Stimulated activated CD8-positive, alpha-beta memory T cell treated with anti-CD3 and anti-CD28 coated beads, Interleukin-15, amount 100 ng/mL, for 24 hours (primary cell): Measurements from ENCODE around the gene CAAP1.
"Not testable (repeated sequence)": the region's sequence is repeated elsewhere in the genome, so short reads cannot be mapped to it uniquely, and the experiment has no call there.

ENCODE experiments used
- DNase-seq: peaks from one replicate; pipeline ENCODE4 v3.0.0-alpha.2; 2020; ENCODE audit warnings: low read depth

CAAP1 gene

GRCh38 chr9:26833792-26834191 is 58.8 kb downstream of the CAAP1 start:
- no peak for DNase-seq

- not testable (repeated sequence) for DNase-seq
Observed at GRCh38 chr9:26828391-26828955, 64.1 kb downstream of the CAAP1 start.

- no peak for DNase-seq
Observed at GRCh38 chr9:26814799-26815198, 77.8 kb downstream of the CAAP1 start.

- DNase-seq: no peak
Observed at GRCh38 chr9:26813247-26813646, 79.4 kb downstream of the CAAP1 start.

- no peak for DNase-seq
Observed at GRCh38 chr9:26812217-26812616, 80.4 kb downstream of the CAAP1 start.

GRCh38 chr9:26811106-26811505 is 81.5 kb downstream of the CAAP1 start:
- DNase-seq: no peak

GRCh38 chr9:26809795-26810194 is 82.8 kb downstream of the CAAP1 start:
- DNase-seq: no peak

GRCh38 chr9:26807161-26807560 is 85.4 kb downstream of the CAAP1 start:
- no peak for DNase-seq

- no peak for DNase-seq
Observed at GRCh38 chr9:26802921-26803320, 89.7 kb downstream of the CAAP1 start.

- DNase-seq: no peak
Observed at GRCh38 chr9:26801772-26802171, 90.8 kb downstream of the CAAP1 start.

GRCh38 chr9:26800322-26800721 is 92.3 kb downstream of the CAAP1 start:
- DNase-seq: no peak

- DNase-seq: no peak
Observed at GRCh38 chr9:26791274-26791673, 101.3 kb downstream of the CAAP1 start.
